ENCODE measurements around the gene TMC7. TPM values are rescaled to one million over a fixed set of nuclear protein-coding genes. Genes with fewer than 3 reads are reported as not detected.

The TMC7 gene
- total and polyA plus RNA-seq, 9 of the 15 experiments (the other 6 are each of a cell fraction or from before 2014, with no cell fraction given) = 0.08 to 2.0 (median 1.5) TPM

GRCh38 chr16:19077879-19078278 lies 94.1 kb downstream of the TMC7 start (continued):
- TF ChIP-seq POLR3A (IDR thresholded peaks at IDR 0.05; ENCODE audit: borderline replicate concordance, extremely low read depth, insufficient read depth, insufficient read length) (no peak), ZNF263 (CRISPR knock-in tag; IDR thresholded peaks at IDR 0.05; ENCODE audit: borderline replicate concordance) (no peak)

GRCh38 chr16:19083670-19084069 lies 99.9 kb downstream of the TMC7 start:
- H3K9me1 ChIP-seq (ENCODE audit: control insufficient read depth, insufficient read depth, low read length) = no peaks in the 10 kb centered on the region
- peaks cover 10 to 13% of the 10 kb centered on the region in 2 experiments; a peak in 4 of 5 replicates for H3K4me1 ChIP-seq (replicated peaks in 1 of 2; ENCODE audit: control insufficient read depth in 2 of 2, insufficient read depth in 2 of 2, low read length in 2 of 2)
- H3K9me3 ChIP-seq (replicated peaks; ENCODE audit: control insufficient read depth, insufficient read depth, low read depth, low read length) = no peaks in the 10 kb centered on the region
- BruUV-seq (replicated peaks) = no TSS peak
- H3K79me2 ChIP-seq (ENCODE audit: control insufficient read depth, insufficient read depth, low read length) = no peaks in the 10 kb centered on the region
- H3K27ac ChIP-seq (ENCODE audit: extremely low read depth, low read depth, low read length) = no peak overlapping the region
- peaks cover 5% of the 10 kb centered on the region; the same call in 1 of the 3 replicates for H3K36me3 ChIP-seq (ENCODE audit: control insufficient read depth, insufficient read depth, low read length)
- no peaks in the 10 kb centered on the region for H3K27me3 ChIP-seq (ENCODE audit: control insufficient read depth in 2 of 2, insufficient read depth in 2 of 2, low read length in 2 of 2)
- H3K4me2 ChIP-seq (ENCODE audit: insufficient read depth, low read length) = no peak overlapping the region
- CTCF ChIA-PET (ENCODE audit: low intra/inter-chr PET ratio) = no interaction called here
- no peaks in the 10 kb centered on the region for H4K20me1 ChIP-seq (replicated peaks; ENCODE audit: control insufficient read depth, insufficient read depth, low read length)
- 15% methylated on average over 1 of the region's 1 CpG for WGBS (ENCODE audit: insufficient coverage, low coverage, missing lambda C conversion rate)
- no peak for ATAC-seq
- H2AFZ ChIP-seq (ENCODE audit: low read depth, low read length) = no peak overlapping the region
- in situ Hi-C loops (cut with MboI) (loop anchor here (10.0 kb wide), 1 partner anchor 431 kb away; no protein-coding TSS in a partner anchor), intact Hi-C loops (cut with micrococcal nuclease) (no loop called here)
- FAIRE-seq = no peak
- no peak overlapping the region for H3K4me3 ChIP-seq
- H3K9ac ChIP-seq (ENCODE audit: insufficient read depth in 1 of 2, low read depth in 2 of 2, low read length in 2 of 2) = no peak overlapping the region
- POLR2A ChIA-PET = interaction anchor here (1.8 kb wide), 1 partner anchor 11 kb away, joined by 4 read pairs; no protein-coding TSS in a partner anchor
- DNase-seq (ENCODE audit: extremely low read depth in 1 of 4, low spot score in 3 of 4) = no peak
- TF ChIP-seq MAX (CRISPR knock-in tag; IDR thresholded peaks at IDR 0.05) = no peak
- TF ChIP-seq ZNF518B (CRISPR knock-in tag; IDR thresholded peaks at IDR 0.05) = no peak
- TF ChIP-seq SMARCB1 (IDR thresholded peaks at IDR 0.05; ENCODE audit: insufficient read length, low read depth) = no peak
- TF ChIP-seq ZNF12 (CRISPR knock-in tag; IDR thresholded peaks at IDR 0.05) = no peak
- no peak for TF ChIP-seq CREB5 (CRISPR knock-in tag; IDR thresholded peaks at IDR 0.05)
- no peak for TF ChIP-seq XRCC5 (IDR thresholded peaks at IDR 0.05; ENCODE audit: low read depth, low read length)
- TF ChIP-seq CHD4 (IDR thresholded peaks at IDR 0.05; ENCODE audit: insufficient read depth, insufficient replicate concordance, low read depth, low read length, poor library complexity, severe bottlenecking) = no peak
- no peak for TF ChIP-seq FOXJ3 (CRISPR knock-in tag; IDR thresholded peaks at IDR 0.05)
- no peak for TF ChIP-seq TEAD2 (tag; IDR thresholded peaks at IDR 0.05)
- no peak for TF ChIP-seq TFAP4 (CRISPR knock-in tag; IDR thresholded peaks at IDR 0.05; ENCODE audit: borderline replicate concordance)
- TF ChIP-seq POU5F1 (IDR thresholded peaks at IDR 0.05; ENCODE audit: borderline replicate concordance, low read depth, low read length, partially characterized antibody) = no peak

Data from K562 (cell line).